DOHH2 (cell line): Measurements from ENCODE around the gene ABCA1.
"Not testable (repeated sequence)": the region's sequence is repeated elsewhere in the genome, so short reads cannot be mapped to it uniquely, and the experiment has no call there.

Source experiments
- H3F3A ChIP-seq: fragments of 200-600 bp; sonication (generic), shearing (Covaris generic); 2 replicates; pipeline ENCODE4 v1.6.0; 2016; ENCODE audit warnings: antibody characterized with exemption, mild to moderate bottlenecking; ENCODE audit not compliant: control insufficient read depth, insufficient read depth
- H3K27ac ChIP-seq: fragments of 200-600 bp; sonication (generic); 2 replicates; pipeline ENCODE4 v1.5.1; 2014; ENCODE audit warnings: low read depth, mild to moderate bottlenecking, low read length, moderate library complexity
- H3K27me3 ChIP-seq: fragments of 200-600 bp; sonication (generic); 2 replicates; pipeline ENCODE4 v1.6.1; 2014; ENCODE audit warnings: mild to moderate bottlenecking, low read length, mixed read lengths; ENCODE audit not compliant: control insufficient read depth
- H3K36me3 ChIP-seq: fragments of 200-600 bp; sonication (generic); 2 replicates; pipeline ENCODE4 v1.6.1; 2014; ENCODE audit warnings: mild to moderate bottlenecking, low read length, moderate library complexity, mixed read lengths; ENCODE audit not compliant: control insufficient read depth
- H3K4me1 ChIP-seq: fragments of 200-600 bp; sonication (generic); 2 replicates; pipeline ENCODE4 v1.6.1; 2014; ENCODE audit warnings: mild to moderate bottlenecking, low read length, mixed read lengths; ENCODE audit not compliant: control insufficient read depth
- H3K4me2 ChIP-seq: fragments of 200-600 bp; sonication (generic); 2 replicates; pipeline ENCODE4 v1.6.0; 2014; ENCODE audit warnings: mild to moderate bottlenecking, low read length, moderate library complexity
- H3K4me3 ChIP-seq: fragments of 200-600 bp; sonication (generic); 2 replicates; pipeline ENCODE4 v1.5.1; 2014; ENCODE audit warnings: mild to moderate bottlenecking, low read length, mixed read lengths
- H3K79me2 ChIP-seq: fragments of 200-600 bp; sonication (generic); 2 replicates; pipeline ENCODE4 v1.6.1; 2014; ENCODE audit warnings: mild to moderate bottlenecking, low read length, mixed read lengths; ENCODE audit not compliant: control insufficient read depth
- H3K9me2 ChIP-seq: fragments of 200-600 bp; sonication (generic); replicated peaks from 2 replicates; pipeline ENCODE4 v1.6.1; 2014; ENCODE audit warnings: mild to moderate bottlenecking, low read length, mixed read lengths; ENCODE audit not compliant: control insufficient read depth
- H3K9me3 ChIP-seq: fragments of 200-600 bp; sonication (generic); 2 replicates; pipeline ENCODE4 v1.6.1; 2014; ENCODE audit warnings: antibody characterized with exemption, low read length, mixed read lengths; ENCODE audit not compliant: control insufficient read depth, insufficient read depth
- H4K20me1 ChIP-seq: fragments of 200-600 bp; sonication (generic); 2 replicates; pipeline ENCODE4 v1.6.0; 2014; ENCODE audit warnings: low read depth, mild to moderate bottlenecking, antibody characterized with exemption, low read length, moderate library complexity; ENCODE audit not compliant: control insufficient read depth, insufficient read depth
- EZH2phosphoT487 ChIP-seq: fragments of 200-600 bp; sonication (generic); IDR thresholded peaks from 2 replicates; pipeline ENCODE4 v1.6.1; 2017; ENCODE audit warnings: borderline replicate concordance, mild to moderate bottlenecking, antibody characterized with exemption, low read length, moderate library complexity, mixed read lengths
- TF ChIP-seq, protein P1 (sequence below): fragments of 200-600 bp; sonication (generic); IDR thresholded peaks from one replicate; pipeline ENCODE4 v1.5.1; 2014; ENCODE audit warnings: antibody characterized with exemption, mild to moderate bottlenecking, low read depth, low read length; ENCODE audit not compliant: poor library complexity, severe bottlenecking

ABCA1 gene

DNA sequence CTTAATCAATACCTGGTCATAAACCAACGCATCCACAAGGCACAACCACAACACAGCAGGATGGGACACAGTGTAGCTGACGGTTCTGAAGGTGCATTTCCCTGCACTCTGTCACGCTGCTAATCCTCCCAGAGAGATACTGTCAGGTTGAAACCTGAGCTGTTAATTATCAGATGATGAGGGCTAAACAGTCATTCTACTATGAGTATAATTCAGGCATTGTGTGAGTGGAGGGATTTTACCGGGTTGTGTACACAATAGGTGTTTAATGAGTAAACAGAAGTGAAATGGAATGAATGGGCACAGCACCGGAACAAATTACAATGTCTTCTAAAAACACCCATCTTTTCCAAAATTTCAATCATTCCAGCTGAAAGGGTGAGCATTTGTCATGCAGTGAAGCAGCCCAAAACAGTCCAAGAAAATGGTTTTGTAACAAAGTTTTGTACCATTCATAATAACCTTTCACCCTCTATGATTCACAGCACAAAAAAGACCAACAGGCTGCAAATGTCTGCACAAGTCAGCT lies 71.5 kb downstream of the ABCA1 start:
- Histone ChIP-seq H3K27me3 (no peaks in the 10 kb centered on the region), H3K36me3 (peaks cover 81% of the 10 kb centered on the region), H3K4me3 (no peak overlapping the region), H3F3A (no peaks in the 10 kb centered on the region), H3K27ac (no peak overlapping the region), H3K4me1 (peaks cover 13% of the 10 kb centered on the region), H4K20me1 (no peaks in the 10 kb centered on the region; the same call in 1 of the 2 replicates), H3K79me2 (no peaks in the 10 kb centered on the region), H3K9me3 (no peaks in the 10 kb centered on the region), H3K9me2 (no peaks in the 10 kb centered on the region), H3K4me2 (no peak overlapping the region)
- no peak for TF ChIP-seq EZH2phosphoT487
- TF ChIP-seq, protein P1, sequence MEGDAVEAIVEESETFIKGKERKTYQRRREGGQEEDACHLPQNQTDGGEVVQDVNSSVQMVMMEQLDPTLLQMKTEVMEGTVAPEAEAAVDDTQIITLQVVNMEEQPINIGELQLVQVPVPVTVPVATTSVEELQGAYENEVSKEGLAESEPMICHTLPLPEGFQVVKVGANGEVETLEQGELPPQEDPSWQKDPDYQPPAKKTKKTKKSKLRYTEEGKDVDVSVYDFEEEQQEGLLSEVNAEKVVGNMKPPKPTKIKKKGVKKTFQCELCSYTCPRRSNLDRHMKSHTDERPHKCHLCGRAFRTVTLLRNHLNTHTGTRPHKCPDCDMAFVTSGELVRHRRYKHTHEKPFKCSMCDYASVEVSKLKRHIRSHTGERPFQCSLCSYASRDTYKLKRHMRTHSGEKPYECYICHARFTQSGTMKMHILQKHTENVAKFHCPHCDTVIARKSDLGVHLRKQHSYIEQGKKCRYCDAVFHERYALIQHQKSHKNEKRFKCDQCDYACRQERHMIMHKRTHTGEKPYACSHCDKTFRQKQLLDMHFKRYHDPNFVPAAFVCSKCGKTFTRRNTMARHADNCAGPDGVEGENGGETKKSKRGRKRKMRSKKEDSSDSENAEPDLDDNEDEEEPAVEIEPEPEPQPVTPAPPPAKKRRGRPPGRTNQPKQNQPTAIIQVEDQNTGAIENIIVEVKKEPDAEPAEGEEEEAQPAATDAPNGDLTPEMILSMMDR = no peak

DNA sequence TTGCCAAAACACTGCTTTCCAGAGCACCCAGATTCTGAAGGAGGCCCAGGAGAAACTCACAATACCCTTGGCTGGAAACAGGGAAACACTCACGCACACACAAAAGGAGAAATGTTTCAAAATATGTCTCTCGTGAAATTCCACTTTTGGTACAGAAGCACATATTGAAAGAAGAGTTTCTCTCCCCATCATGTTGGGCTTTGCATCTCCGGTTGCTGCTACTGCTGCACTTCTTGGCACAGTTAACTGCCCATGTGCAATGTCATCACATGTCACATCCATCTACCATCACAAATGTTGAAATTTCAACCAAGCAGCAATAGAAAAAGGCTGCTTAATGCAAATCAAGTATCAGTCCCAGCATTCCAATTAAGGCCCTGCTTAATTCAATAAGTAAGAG lies 72.1 kb downstream of the ABCA1 start:
- peaks cover 78% of the 10 kb centered on the region for H3K36me3 ChIP-seq
- peaks cover 6% of the 10 kb centered on the region for H3K4me1 ChIP-seq
- no peaks in the 10 kb centered on the region; the same call in 1 of the 2 replicates for H4K20me1 ChIP-seq
- no peak overlapping the region for H3K27ac ChIP-seq
- no peaks in the 10 kb centered on the region for H3K9me2 ChIP-seq
- no peaks in the 10 kb centered on the region for H3F3A ChIP-seq
- H3K4me2 ChIP-seq = no peak overlapping the region
- H3K79me2 ChIP-seq = no peaks in the 10 kb centered on the region
- H3K9me3 ChIP-seq = no peaks in the 10 kb centered on the region
- H3K4me3 ChIP-seq = no peak overlapping the region
- no peak for TF ChIP-seq EZH2phosphoT487
- TF ChIP-seq, protein P1 = no peak
- H3K27me3 ChIP-seq = no peaks in the 10 kb centered on the region

DNA sequence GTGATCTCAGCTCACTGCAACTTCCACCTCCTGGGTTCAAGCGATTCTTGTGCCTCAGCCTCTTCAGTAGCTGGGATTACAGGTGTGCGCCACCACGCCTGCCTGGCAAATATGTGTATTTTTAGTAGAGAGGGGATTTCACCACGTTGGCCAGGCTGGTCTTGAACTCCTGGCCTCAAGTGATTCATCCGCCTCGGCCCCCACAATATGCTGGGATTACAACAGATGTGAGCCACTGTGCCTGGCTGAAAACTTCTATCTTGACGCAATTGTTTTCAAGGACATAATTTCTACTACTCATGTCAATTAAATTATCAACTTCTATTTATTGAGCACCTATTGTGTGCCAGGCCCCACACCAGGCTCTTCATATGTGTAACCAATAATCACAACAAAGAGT lies 72.7 kb downstream of the ABCA1 start:
- not testable (repeated sequence) for H3K4me1 ChIP-seq, H3F3A ChIP-seq, H3K4me2 ChIP-seq, H4K20me1 ChIP-seq, H3K27me3 ChIP-seq, H3K9me2 ChIP-seq, H3K27ac ChIP-seq, H3K79me2 ChIP-seq, H3K4me3 ChIP-seq, H3K9me3 ChIP-seq
- peaks cover 79% of the 10 kb centered on the region for H3K36me3 ChIP-seq

DNA sequence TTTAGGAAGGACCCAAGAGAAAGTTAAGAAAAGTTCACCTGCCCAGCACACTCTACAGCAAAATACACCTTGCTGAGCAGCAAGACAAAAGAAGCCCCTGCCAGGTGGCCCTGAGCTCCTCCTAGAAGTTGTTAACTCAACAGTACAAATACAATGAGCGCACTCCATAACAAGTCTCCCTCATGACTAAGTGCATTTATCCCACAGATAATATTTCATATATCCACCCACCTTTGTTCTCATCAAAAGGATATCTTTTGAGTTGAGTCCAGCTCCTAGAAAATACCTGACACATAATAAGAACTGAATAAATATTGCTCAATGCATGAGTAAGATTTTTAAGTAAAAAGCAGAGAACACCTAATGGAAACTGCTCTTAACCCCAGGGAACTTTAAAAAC lies 73.3 kb downstream of the ABCA1 start:
- H3K9me3 ChIP-seq = no peaks in the 10 kb centered on the region
- H3K27ac ChIP-seq = no peak overlapping the region
- no peaks in the 10 kb centered on the region for H3K79me2 ChIP-seq
- H3K4me2 ChIP-seq = no peak overlapping the region
- H3K9me2 ChIP-seq = no peaks in the 10 kb centered on the region
- no peaks in the 10 kb centered on the region for H3K27me3 ChIP-seq
- H3K4me1 ChIP-seq = no peaks in the 10 kb centered on the region
- H4K20me1 ChIP-seq = no peaks in the 10 kb centered on the region; the same call in 1 of the 2 replicates
- no peak for TF ChIP-seq EZH2phosphoT487
- TF ChIP-seq, protein P1 = no peak
- H3K36me3 ChIP-seq = peaks cover 79% of the 10 kb centered on the region
- H3F3A ChIP-seq = no peaks in the 10 kb centered on the region
- no peak overlapping the region for H3K4me3 ChIP-seq
